ENCODE measurements around the gene ZBTB16. TPM values are rescaled to one million over a fixed set of nuclear protein-coding genes. Genes with fewer than 3 reads are reported as not detected.

The ZBTB16 gene
- total and polyA plus RNA-seq, 2 donors (not counting 3 experiments of a cell fraction or from before 2014, with no cell fraction given), result 9.8 to 20.3 TPM

DNA sequence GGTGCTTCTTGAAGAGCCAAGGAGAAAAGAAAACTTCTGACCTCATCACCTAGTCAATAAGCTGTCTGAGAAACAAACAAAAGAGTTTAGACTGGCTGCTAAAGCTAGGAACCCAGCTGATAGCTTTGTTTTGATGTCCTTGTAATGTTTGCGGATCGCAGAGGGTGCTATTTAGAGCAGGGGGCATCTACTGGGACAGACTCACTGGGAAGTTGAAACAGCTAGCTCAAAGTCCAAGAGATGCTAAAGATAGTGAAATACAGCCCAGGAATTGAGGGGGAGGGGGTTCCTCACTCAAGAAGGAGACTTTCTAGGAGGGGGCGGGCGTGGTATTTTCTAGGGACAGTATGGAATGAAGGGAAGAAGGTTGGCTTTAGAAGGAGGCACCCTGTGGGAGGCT lies 18.9 kb downstream of the ZBTB16 start:
- H3K27ac ChIP-seq (ENCODE audit: insufficient read depth, low read depth, low read length), result no peak overlapping the region
- ChIA-PET CTCF (interaction anchor here (0.8 kb wide), 1 partner anchor 183 kb away, joined by 3 read pairs; no protein-coding TSS in a partner anchor), POLR2A (no interaction called here)
- no peaks in the 10 kb centered on the region for H3K27me3 ChIP-seq (ENCODE audit: control insufficient read depth in 2 of 2, insufficient read depth in 2 of 2, low read length in 2 of 2)
- H3K4me1 ChIP-seq (ENCODE audit: control insufficient read depth, extremely low read depth, insufficient read depth, low read length), result peaks cover 38% of the 10 kb centered on the region
- intact Hi-C loops (cut with micrococcal nuclease), result no loop called here
- no peak overlapping the region for H2AFZ ChIP-seq (ENCODE audit: low read depth, low read length)
- dilution Hi-C loops (cut with MboI; ENCODE audit: extremely low pct_ligation_motif_present, low sequenced_read_pairs), result no loop called here
- no peak for DNase-seq (ENCODE audit: low read depth, low spot score)
- no peaks in the 10 kb centered on the region for H4K20me1 ChIP-seq (replicated peaks; ENCODE audit: control insufficient read depth, extremely low read depth, insufficient read depth, low read length)
- H3K4me2 ChIP-seq (ENCODE audit: insufficient read depth, low read length), result no peak overlapping the region
- TF ChIP-seq JUN (IDR thresholded peaks at IDR 0.05; ENCODE audit: borderline replicate concordance, insufficient read depth, insufficient read length, low read depth) (no peak), MYC (IDR thresholded peaks at IDR 0.05; ENCODE audit: low read depth, low read length) (no peak), FOS (IDR thresholded peaks at IDR 0.05; ENCODE audit: borderline replicate concordance, insufficient read depth, low read length) (no peak), GATA2 (IDR thresholded peaks at IDR 0.05; ENCODE audit: insufficient read depth, insufficient read length, low read depth, low read length) (no peak), CTCF (IDR thresholded peaks at IDR 0.05; ENCODE audit: extremely low read depth in 1 of 2, insufficient read depth in 1 of 2, low read depth in 1 of 2, low read length in 2 of 2) (no peak), POLR2AphosphoS5 (IDR thresholded peaks at IDR 0.05; ENCODE audit: insufficient read depth, low read depth, low read length) (no peak), POLR2A (IDR thresholded peaks at IDR 0.05; ENCODE audit: low read depth, low read length) (no peak), EZH2 (IDR thresholded peaks at IDR 0.05; ENCODE audit: borderline replicate concordance, low read depth, low read length, severe bottlenecking) (no peak)
- TF ChIP-seq, protein P1, sequence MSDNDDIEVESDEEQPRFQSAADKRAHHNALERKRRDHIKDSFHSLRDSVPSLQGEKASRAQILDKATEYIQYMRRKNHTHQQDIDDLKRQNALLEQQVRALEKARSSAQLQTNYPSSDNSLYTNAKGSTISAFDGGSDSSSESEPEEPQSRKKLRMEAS (IDR thresholded peaks at IDR 0.05; ENCODE audit: insufficient read depth, insufficient read length), result no peak
- no peaks in the 10 kb centered on the region for H3K9me3 ChIP-seq (replicated peaks; ENCODE audit: control insufficient read depth, insufficient read depth, low read length)
- H3K9ac ChIP-seq (replicated peaks; ENCODE audit: extremely low read depth, insufficient read depth, low read length), result no peak overlapping the region
- H3K9me1 ChIP-seq (replicated peaks; ENCODE audit: control insufficient read depth, extremely low read depth, insufficient read depth, low read length), result no peaks in the 10 kb centered on the region
- H3K4me3 ChIP-seq (replicated peaks in 1 of 3; ENCODE audit: insufficient read depth in 1 of 3, low read depth in 1 of 3, low read length in 3 of 3), result no peak overlapping the region
- BruUV-seq (replicated peaks), result no TSS peak
- peaks cover 5% of the 10 kb centered on the region for H3K79me2 ChIP-seq (ENCODE audit: control insufficient read depth, insufficient read depth, low read length)
- no peaks in the 10 kb centered on the region for H3K36me3 ChIP-seq (ENCODE audit: control insufficient read depth in 2 of 2, extremely low read depth in 1 of 2, insufficient read depth in 2 of 2, low read length in 2 of 2)
- FAIRE-seq, result no peak

All from endothelial cell of umbilical vein (primary cell).